H54 (cell line): ENCODE measurements around the gene TNNT1.
"Not testable (repeated sequence)": the region's sequence is repeated elsewhere in the genome, so short reads cannot be mapped to it uniquely, and the experiment has no call there.

Source experiments
- DNase-seq: peaks from one replicate; pipeline ENCODE4 v3.0.0; 2011; ENCODE audit warnings: low spot score, mixed read lengths; ENCODE audit not compliant: insufficient read length
- FAIRE-seq: peaks from 3 replicates; lab custom pipeline; 2011; peaks lifted over from hg19 to GRCh38; lab: Jason Lieb, UNC
- POLR2A ChIP-seq: IDR thresholded peaks from 2 replicates; pipeline ENCODE4 v1.6.1; 2011; ENCODE audit warnings: low read depth, mild to moderate bottlenecking, low read length

The TNNT1 gene

GRCh38 chr19:55175117-55175867 lies 26.3 kb upstream of the TNNT1 start:
- no peak for TF ChIP-seq POLR2A

GRCh38 chr19:55174425-55175116 lies 25.6 kb upstream of the TNNT1 start:
- DNase-seq: no peak
- TF ChIP-seq POLR2A: no peak
- FAIRE-seq: no peak

More at GRCh38 chr19:55175117-55175867, 26.3 kb upstream of the TNNT1 start:
- DNase-seq: no peak
- FAIRE-seq: no peak

DNA sequence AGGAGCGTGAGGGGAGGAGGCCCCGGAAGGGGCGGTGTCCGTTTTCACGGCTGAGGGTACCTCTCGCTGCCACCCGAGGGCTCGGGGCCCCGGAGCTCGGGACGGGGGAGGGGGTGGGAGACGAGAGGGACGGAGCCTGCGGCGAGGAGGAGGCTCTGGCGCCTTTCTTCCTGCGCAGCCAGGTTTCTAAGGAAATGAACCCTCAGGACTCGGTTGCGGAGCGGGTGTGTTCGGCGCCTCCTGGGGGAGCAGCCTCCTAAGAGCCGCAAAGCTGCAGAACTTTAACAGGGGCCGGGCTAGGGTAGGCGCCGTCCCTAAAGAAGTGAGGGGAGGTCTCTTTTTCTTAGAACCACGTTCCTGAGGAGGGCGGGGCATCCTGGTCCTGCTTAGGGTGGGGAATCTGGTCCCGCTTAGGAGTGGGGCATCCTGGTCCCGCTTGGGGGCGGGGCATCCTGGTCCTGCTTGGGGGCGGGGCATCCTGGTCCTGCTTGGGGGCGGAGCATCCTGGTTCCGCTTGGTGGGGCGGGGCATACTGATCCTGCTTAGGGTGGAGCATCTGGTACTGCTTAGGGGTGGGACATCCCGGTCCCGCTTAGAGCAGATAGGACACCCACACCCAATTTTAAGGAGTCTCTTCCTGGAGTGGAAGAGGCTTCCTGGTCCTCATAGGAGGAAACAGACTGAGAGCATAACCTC lies 24.9 kb upstream of the TNNT1 start:
- peak; percentile 97 for DNase-seq
- 0 out of 2 replicates have a peak, but pooled peaks have one; percentile 25 for TF ChIP-seq POLR2A
- no peak for FAIRE-seq

GRCh38 chr19:55173186-55173713 lies 24.2 kb upstream of the TNNT1 start:
- no peak for DNase-seq
- no peak for TF ChIP-seq POLR2A
- FAIRE-seq: no peak

- peak; percentile 33; the same call in 1 of the 2 replicates for TF ChIP-seq POLR2A
- FAIRE-seq (no peak), DNase-seq (peak; percentile 93)
These were observed 23.7 kb upstream of the TNNT1 start for GRCh38 chr19:55172741-55173140.

GRCh38 chr19:55172318-55172717 lies 23.3 kb upstream of the TNNT1 start:
- DNase-seq, FAIRE-seq: not testable (repeated sequence)

- no peak for FAIRE-seq
- no peak for DNase-seq
- no peak for TF ChIP-seq POLR2A
These were observed 22.4 kb upstream of the TNNT1 start for GRCh38 chr19:55171440-55171839.

DNA sequence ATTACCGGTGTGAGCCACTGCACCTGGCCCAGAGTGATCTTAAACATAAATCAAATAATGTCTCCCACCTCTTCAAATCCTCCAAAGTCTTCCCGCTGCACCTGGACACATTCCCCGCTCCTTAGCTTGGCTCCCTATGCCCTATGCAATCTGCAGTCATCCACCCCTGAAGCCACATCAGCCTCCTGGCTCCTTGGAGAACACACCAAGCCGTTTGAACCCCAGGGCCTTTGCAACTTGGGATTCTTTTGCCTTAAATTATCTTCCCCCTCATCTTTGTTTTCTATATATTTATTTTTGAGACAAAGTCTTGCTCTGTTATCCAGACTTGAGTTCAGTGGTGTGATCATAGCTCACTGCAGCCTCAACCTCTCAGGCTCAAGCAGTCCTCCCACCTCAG lies 20.1 kb upstream of the TNNT1 start:
- DNase-seq: no peak
- no peak for FAIRE-seq
- TF ChIP-seq POLR2A: no peak

- DNase-seq (peak; percentile 100), FAIRE-seq (peak; percentile 66)
- peak; percentile 42 for TF ChIP-seq POLR2A
These were observed 17.7 kb upstream of the TNNT1 start, which contains the start of gene DNAAF3 for GRCh38 chr19:55166530-55167268. Gene DNAAF3 (minus strand): TSS chr19:55166613. CDS start chr19:55166413, 200 bp downstream.

GRCh38 chr19:55165952-55166529 lies 17.0 kb upstream of the TNNT1 start:
- DNase-seq (peak; percentile 93), FAIRE-seq (no peak)
- TF ChIP-seq POLR2A: no peak

GRCh38 chr19:55161571-55162322 lies 12.7 kb upstream of the TNNT1 start:
- FAIRE-seq: no peak

GRCh38 chr19:55160986-55161365 lies 12.0 kb upstream of the TNNT1 start:
- no peak for DNase-seq
- FAIRE-seq: no peak
- TF ChIP-seq POLR2A: no peak

More at GRCh38 chr19:55161571-55162322, 12.7 kb upstream of the TNNT1 start:
- no peak for DNase-seq
- TF ChIP-seq POLR2A: no peak
